ENCODE measurements around the gene EDRF1. TPM values are rescaled to one million over a fixed set of nuclear protein-coding genes. Genes with fewer than 3 reads are reported as not detected.

EDRF1 gene
- total and polyA plus RNA-seq, 3 donors from 2014 or later, result 66.7 to 95.1 (median 93.1) TPM

GRCh38 chr10:125797994-125798662, 78.6 kb downstream of the EDRF1 start:
- H3K27me3 ChIP-seq, result no peaks in the 10 kb centered on the region
- no peaks in the 10 kb centered on the region for H3K4me1 ChIP-seq
- no peak overlapping the region for H3K27ac ChIP-seq
- H3K4me3 ChIP-seq, result no peak overlapping the region
- WGBS, 2 donors, result 33 to 43% methylated on average over 5 of the region's 5 CpGs
- DNase-seq, result no peak
- intact Hi-C loops (cut with DNase I; ENCODE audit: low total_unique reads), result no loop called here
- no peaks in the 10 kb centered on the region for H3K9me3 ChIP-seq
- TF ChIP-seq POLR2A (IDR thresholded peaks at IDR 0.05) (no peak), CTCF (IDR thresholded peaks at IDR 0.05) (no peak)
- no peaks in the 10 kb centered on the region for H3K36me3 ChIP-seq (ENCODE audit: low read depth, missing control alignments)

GRCh38 chr10:125799451-125800182, 80.1 kb downstream of the EDRF1 start:
- Histone ChIP-seq H3K4me3 (no peak overlapping the region), H3K27me3 (no peaks in the 10 kb centered on the region), H3K4me1 (no peaks in the 10 kb centered on the region), H3K36me3 (ENCODE audit: low read depth, missing control alignments) (no peaks in the 10 kb centered on the region), H3K9me3 (no peaks in the 10 kb centered on the region), H3K27ac (no peak overlapping the region)
- intact Hi-C loops (cut with DNase I; ENCODE audit: low total_unique reads), result no loop called here
- DNase-seq, result no peak
- WGBS, 2 donors, result 79 to 92% methylated on average over 5 to 8 of the region's 8 CpGs
- TF ChIP-seq CTCF (IDR thresholded peaks at IDR 0.05) (no peak), POLR2A (IDR thresholded peaks at IDR 0.05) (no peak)

GRCh38 chr10:125801574-125801973, 82.1 kb downstream of the EDRF1 start:
- H3K4me3 ChIP-seq, result no peak overlapping the region
- TF ChIP-seq CTCF (IDR thresholded peaks at IDR 0.05) (no peak), POLR2A (IDR thresholded peaks at IDR 0.05) (no peak)
- H3K4me1 ChIP-seq, result no peaks in the 10 kb centered on the region
- WGBS, 2 donors, result 59 to 79% methylated on average over 1 of the region's 1 CpG
- intact Hi-C loops (cut with DNase I; ENCODE audit: low total_unique reads), result no loop called here
- H3K27me3 ChIP-seq, result no peaks in the 10 kb centered on the region
- H3K9me3 ChIP-seq, result no peaks in the 10 kb centered on the region
- no peaks in the 10 kb centered on the region for H3K36me3 ChIP-seq (ENCODE audit: low read depth, missing control alignments)
- DNase-seq, result no peak
- H3K27ac ChIP-seq, result no peak overlapping the region

- DNase-seq, result no peak
- Histone ChIP-seq H3K4me3 (no peak overlapping the region), H3K9me3 (no peaks in the 10 kb centered on the region), H3K36me3 (ENCODE audit: low read depth, missing control alignments) (no peaks in the 10 kb centered on the region), H3K4me1 (no peaks in the 10 kb centered on the region), H3K27me3 (no peaks in the 10 kb centered on the region), H3K27ac (no peak overlapping the region)
- TF ChIP-seq POLR2A (IDR thresholded peaks at IDR 0.05) (no peak), CTCF (IDR thresholded peaks at IDR 0.05) (no peak)
- WGBS, 2 donors, result 79 to 80% methylated on average over 5 of the region's 5 CpGs
- intact Hi-C loops (cut with DNase I; ENCODE audit: low total_unique reads), result no loop called here
Measured at GRCh38 chr10:125802131-125802530, 82.6 kb downstream of the EDRF1 start.

Measured in testis (tissue), 3 donors.